Measurements from ENCODE around the gene PNRC2.

The PNRC2 gene

DNA sequence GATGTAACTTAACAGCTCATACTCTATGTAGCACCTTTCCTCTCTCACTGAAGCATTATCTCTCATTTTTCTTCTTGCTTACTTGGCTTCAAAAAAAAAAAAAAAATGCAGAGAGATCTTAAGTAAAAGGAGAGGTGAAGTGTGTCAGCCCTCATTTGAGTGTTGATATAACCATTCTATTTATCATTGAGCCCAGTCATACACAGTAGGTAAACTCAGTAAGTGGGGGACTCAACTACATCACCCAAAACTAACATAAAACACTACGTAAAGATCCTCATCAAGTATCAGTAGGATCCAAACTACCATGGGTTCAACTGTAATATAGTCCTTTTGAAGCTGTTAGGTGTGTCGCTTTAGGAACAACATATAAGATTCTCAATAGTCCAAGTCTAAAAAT lies 8.2 kb downstream of the PNRC2 start:
- TF ChIP-seq POLR2AphosphoS5 (IDR thresholded peaks at IDR 0.05; ENCODE audit: low read depth, low read length), result no peak
- TF ChIP-seq SIN3A (IDR thresholded peaks at IDR 0.05; ENCODE audit: borderline replicate concordance, insufficient read depth, low read length), result no peak
- TF ChIP-seq FOXP2 (optimal IDR thresholded peaks at IDR 0.05; ENCODE audit: borderline replicate concordance, extremely low read depth, extremely low read length, insufficient read depth), result no peak
- no peak for TF ChIP-seq TAF1 (IDR thresholded peaks at IDR 0.05; ENCODE audit: borderline replicate concordance, insufficient read depth, low read length)
- TF ChIP-seq, protein P1, sequence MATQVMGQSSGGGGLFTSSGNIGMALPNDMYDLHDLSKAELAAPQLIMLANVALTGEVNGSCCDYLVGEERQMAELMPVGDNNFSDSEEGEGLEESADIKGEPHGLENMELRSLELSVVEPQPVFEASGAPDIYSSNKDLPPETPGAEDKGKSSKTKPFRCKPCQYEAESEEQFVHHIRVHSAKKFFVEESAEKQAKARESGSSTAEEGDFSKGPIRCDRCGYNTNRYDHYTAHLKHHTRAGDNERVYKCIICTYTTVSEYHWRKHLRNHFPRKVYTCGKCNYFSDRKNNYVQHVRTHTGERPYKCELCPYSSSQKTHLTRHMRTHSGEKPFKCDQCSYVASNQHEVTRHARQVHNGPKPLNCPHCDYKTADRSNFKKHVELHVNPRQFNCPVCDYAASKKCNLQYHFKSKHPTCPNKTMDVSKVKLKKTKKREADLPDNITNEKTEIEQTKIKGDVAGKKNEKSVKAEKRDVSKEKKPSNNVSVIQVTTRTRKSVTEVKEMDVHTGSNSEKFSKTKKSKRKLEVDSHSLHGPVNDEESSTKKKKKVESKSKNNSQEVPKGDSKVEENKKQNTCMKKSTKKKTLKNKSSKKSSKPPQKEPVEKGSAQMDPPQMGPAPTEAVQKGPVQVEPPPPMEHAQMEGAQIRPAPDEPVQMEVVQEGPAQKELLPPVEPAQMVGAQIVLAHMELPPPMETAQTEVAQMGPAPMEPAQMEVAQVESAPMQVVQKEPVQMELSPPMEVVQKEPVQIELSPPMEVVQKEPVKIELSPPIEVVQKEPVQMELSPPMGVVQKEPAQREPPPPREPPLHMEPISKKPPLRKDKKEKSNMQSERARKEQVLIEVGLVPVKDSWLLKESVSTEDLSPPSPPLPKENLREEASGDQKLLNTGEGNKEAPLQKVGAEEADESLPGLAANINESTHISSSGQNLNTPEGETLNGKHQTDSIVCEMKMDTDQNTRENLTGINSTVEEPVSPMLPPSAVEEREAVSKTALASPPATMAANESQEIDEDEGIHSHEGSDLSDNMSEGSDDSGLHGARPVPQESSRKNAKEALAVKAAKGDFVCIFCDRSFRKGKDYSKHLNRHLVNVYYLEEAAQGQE (IDR thresholded peaks at IDR 0.05; ENCODE audit: insufficient read depth in 1 of 2, low read depth in 2 of 2, low read length in 2 of 2), result no peak

DNA sequence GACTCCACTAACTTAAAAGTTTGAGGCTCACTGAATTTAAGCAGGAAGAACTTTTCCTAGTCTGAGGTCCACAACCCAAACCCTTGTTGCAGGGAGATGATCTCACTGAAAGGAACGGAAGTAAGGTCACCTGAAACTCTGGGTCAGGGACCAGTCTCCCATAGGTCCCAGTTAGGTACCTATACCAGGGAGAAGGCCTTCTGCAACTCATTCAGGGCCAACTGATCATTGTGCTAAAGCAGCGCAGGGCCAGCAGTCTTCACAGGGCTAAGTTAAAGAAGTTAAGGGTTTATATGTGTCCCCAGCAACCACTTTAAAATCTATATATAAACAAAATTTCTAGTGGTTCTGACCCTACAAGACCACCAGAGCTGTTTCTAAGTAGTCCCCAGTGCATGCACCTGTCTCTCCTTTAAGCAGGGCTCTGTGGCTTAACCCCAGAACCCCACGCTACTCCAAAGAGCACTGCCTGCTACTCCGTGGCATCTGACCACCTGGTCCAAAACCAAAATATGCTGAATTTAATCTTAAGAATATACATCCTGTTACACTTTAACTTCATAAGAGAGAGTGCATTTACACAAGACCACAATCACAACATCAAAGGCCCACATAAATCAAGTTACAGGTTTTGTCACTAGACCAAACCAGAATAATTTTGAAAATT lies 17.7 kb downstream of the PNRC2 start:
- TF ChIP-seq SIN3A (IDR thresholded peaks at IDR 0.05; ENCODE audit: borderline replicate concordance, insufficient read depth, low read length), result no peak
- TF ChIP-seq POLR2AphosphoS5 (IDR thresholded peaks at IDR 0.05; ENCODE audit: low read depth, low read length), result no peak
- no peak for TF ChIP-seq FOXP2 (optimal IDR thresholded peaks at IDR 0.05; ENCODE audit: borderline replicate concordance, extremely low read depth, extremely low read length, insufficient read depth)
- no peak for TF ChIP-seq TAF1 (IDR thresholded peaks at IDR 0.05; ENCODE audit: borderline replicate concordance, insufficient read depth, low read length)
- TF ChIP-seq, protein P1 (IDR thresholded peaks at IDR 0.05; ENCODE audit: insufficient read depth in 1 of 2, low read depth in 2 of 2, low read length in 2 of 2), result no peak

DNA sequence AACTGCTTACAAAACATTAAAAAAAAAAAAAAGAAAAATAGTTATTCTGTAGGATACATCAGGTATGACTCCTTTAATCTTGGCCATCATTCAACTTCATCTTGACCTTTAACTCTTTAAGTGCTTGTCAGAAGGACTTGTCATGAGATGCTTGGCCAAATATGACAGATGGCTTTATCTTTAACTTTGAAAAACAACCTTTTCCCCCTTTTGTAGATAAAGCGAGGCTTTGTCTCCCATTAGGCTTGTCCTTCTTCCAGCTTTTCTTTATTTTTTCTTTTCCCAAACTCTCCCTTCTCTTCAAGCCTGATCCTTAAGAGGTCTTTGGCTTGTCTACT lies 18.2 kb downstream of the PNRC2 start:
- no peak for TF ChIP-seq POLR2AphosphoS5 (IDR thresholded peaks at IDR 0.05; ENCODE audit: low read depth, low read length)
- TF ChIP-seq FOXP2 (optimal IDR thresholded peaks at IDR 0.05; ENCODE audit: borderline replicate concordance, extremely low read depth, extremely low read length, insufficient read depth), result no peak
- TF ChIP-seq, protein P1 (IDR thresholded peaks at IDR 0.05; ENCODE audit: insufficient read depth in 1 of 2, low read depth in 2 of 2, low read length in 2 of 2), result no peak
- TF ChIP-seq TAF1 (IDR thresholded peaks at IDR 0.05; ENCODE audit: borderline replicate concordance, insufficient read depth, low read length), result no peak
- no peak for TF ChIP-seq SIN3A (IDR thresholded peaks at IDR 0.05; ENCODE audit: borderline replicate concordance, insufficient read depth, low read length)

DNA sequence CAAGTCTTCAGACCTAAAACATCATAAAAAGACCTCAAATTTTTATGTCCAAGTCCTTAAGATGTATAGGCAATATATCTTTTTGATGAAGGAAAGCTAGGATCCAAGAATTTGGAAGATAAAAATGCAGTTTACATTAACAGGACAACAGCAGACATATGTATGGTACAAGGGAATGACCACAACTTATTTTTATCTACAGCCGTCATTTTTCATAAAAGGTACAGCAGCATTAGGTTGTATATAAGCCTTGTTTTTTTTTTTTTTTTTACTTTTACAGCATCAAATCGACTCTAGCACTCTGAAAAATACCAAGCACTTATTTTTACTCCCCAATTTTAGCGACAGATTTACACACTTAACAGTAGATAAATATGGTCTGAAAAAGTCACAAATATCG lies 19.2 kb downstream of the PNRC2 start:
- no peak for TF ChIP-seq POLR2AphosphoS5 (IDR thresholded peaks at IDR 0.05; ENCODE audit: low read depth, low read length)
- no peak for TF ChIP-seq SIN3A (IDR thresholded peaks at IDR 0.05; ENCODE audit: borderline replicate concordance, insufficient read depth, low read length)
- TF ChIP-seq, protein P1 (IDR thresholded peaks at IDR 0.05; ENCODE audit: insufficient read depth in 1 of 2, low read depth in 2 of 2, low read length in 2 of 2), result no peak
- TF ChIP-seq FOXP2 (optimal IDR thresholded peaks at IDR 0.05; ENCODE audit: borderline replicate concordance, extremely low read depth, extremely low read length, insufficient read depth), result no peak
- TF ChIP-seq TAF1 (IDR thresholded peaks at IDR 0.05; ENCODE audit: borderline replicate concordance, insufficient read depth, low read length), result no peak

Data from PFSK-1 (cell line).